CD1c-positive myeloid dendritic cell (primary cell): ENCODE measurements around the gene AUNIP.

Experiments
- DNase-seq: peaks from one replicate; pipeline ENCODE4 v3.0.0-alpha.2; 2016; ENCODE audit errors: extremely low spot score

AUNIP gene

DNA sequence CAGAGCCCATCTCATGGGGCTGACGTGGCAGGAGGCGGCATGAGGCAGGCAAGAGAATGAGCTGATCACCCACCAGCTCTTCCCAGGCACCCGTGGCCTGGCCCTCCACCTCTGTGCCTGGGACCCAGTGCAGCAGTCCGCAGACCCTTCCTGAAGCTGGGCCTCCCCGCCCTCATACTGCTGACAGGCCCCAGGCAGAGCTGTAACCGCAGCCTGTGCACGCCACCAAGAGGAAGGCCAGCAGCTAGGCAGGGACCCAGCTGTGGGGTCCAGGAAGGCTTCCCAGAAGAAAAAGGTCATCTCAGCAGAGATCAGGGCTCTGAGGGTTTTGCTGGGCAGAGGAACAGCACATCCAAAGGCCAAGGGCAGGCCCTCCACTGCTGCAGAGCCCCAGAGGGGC, 49.3 kb downstream of the AUNIP start:
- no peak for DNase-seq

DNA sequence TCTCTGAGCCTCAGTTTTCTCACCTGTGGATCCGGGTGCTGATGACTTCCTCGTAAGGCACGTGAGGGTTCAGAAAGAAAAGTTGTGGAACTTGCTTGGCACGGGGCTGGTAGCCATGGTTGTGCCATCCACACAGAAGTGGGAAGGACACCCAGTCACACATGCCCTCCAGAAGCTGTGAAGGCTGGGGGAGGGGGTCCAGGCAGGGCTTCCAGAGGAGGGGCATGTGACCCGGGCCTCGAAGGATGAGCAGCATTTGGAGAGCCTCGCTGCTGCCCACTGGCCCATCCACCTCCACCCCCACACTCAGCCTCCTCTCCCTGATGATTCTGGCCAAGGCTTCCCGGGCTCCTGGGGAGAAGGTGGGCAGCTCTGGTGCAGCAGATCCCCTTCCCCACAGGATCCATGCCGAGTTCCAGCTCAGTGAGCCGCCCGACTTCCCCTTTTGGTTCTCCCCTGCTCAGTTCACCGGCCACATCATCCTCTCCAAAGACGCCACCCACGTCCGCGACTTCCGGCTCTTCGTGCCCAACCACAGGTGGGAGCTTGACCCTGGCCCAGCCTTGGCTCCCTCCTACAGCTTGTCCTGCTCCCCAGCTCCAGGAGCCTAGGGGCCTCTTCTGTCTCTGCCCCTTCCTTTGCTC, 49.9 kb downstream of the AUNIP start:
- DNase-seq: peak; percentile 77

DNA sequence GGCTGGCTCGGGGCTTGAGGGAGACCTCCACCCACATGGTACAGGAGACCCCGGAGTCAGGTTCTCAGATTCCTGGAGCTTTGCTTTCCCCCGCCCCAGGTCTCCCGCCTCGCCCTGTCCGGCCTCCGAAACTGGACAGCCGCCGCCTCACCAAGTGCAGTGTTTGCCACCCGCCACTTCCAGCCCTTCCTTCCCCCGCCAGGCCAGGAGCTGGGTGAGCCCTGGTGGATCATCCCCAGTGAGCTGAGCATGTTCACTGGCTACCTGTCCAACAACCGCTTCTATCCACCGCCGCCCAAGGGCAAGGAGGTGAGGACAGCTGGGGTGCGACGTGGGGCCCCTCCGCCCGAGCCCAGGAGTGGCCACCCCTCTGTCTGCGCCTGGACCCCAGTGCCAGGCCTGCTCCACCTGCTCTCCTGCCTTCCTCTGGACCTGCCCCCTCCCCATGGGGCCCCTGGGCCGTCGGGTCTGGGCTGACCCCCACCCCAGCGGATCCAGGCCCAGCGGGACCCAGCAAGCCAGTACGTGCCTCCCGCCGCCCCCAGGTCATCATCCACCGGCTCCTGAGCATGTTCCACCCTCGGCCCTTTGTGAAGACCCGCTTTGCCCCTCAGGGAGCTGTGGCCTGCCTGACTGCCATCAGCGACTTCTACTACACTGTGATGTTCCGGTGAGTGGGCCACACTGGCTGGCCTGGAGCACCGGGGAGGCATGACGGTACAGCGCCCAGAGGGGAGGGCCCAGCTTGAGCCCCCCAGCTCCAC, 50.6 kb downstream of the AUNIP start:
- DNase-seq: no peak

DNA sequence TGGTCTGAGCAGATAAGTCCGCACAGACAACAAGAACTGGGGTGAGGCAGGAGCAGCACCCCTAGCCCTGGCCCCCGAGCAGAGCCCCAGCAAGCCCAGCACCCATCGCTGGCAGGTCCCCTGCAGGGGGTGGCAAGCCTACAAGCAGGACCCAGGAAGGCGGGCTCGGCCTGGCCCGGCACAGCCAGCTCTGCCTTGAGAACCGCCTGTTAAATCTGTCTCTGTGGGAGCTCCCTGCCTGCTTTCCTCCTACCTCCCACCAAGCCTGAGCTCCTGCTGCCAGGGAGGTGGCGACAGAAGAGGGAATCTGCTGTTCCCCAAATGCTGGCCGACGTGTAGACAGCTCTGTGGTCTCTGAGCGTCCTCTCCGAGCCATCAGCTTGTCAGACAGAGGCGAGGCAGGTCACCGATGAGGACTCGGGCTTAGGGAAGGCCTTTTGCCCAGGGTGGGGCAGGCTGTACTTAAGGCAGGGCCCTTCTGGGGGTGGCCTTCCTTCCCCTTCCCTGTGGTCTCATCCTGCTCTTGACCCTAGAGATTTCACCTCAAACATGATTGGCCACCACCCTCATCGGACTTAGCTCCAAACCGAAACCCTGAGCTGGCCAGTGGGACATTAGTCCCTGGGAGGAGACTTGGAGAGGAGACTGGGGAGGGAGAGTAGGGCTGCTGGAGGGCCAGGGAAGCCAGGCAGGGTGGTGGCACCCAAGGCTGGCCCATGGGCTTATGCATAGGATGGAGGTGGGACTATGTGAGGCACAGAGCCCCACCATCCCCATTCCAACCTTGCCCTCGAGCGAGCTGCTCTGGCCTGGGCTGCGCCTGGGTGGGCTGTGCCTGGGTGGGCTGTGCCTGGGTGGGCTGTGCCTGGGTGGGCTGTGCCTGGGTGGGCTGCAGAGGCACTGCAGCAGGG, 51.5 kb downstream of the AUNIP start:
- no peak for DNase-seq

DNA sequence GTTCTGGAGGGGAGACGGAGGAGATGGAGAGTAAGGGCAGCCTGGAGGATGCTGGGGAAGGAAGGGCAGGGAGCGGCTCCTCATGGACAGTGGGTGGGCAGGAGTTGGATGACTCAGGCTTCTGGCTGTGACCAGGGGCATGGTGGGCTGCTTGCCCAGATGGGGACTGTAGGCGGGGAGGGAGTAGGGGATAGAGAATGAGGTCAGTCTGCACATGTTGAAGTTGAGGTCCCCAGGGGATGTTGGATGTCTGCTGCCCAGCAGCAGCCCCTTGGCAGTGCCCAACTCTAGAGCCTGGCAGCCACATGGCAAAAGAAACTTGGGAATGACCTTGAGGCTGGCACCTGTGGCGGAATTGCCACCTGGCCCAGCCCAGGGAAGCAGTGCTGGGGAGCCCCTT, 52.8 kb downstream of the AUNIP start:
- DNase-seq: peak; percentile 21

DNA sequence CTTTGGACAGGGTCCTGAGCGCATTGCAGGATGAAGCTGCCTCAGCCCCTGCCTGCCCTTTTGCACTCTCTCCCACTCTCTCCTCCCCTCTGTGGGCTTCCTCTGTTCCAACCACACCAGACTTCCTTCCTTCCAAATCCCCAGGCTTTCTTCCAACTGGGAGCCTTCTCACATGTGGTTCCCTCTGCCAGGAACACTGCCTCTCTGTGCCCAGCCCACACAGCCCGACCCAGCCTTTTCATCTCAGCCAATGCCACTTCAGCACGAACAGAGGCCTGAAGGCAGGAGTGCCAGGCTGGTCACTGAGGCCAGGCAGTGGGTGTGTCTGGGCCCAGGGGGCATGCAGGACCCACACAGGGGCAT, 53.4 kb downstream of the AUNIP start:
- DNase-seq: peak; percentile 11

DNA sequence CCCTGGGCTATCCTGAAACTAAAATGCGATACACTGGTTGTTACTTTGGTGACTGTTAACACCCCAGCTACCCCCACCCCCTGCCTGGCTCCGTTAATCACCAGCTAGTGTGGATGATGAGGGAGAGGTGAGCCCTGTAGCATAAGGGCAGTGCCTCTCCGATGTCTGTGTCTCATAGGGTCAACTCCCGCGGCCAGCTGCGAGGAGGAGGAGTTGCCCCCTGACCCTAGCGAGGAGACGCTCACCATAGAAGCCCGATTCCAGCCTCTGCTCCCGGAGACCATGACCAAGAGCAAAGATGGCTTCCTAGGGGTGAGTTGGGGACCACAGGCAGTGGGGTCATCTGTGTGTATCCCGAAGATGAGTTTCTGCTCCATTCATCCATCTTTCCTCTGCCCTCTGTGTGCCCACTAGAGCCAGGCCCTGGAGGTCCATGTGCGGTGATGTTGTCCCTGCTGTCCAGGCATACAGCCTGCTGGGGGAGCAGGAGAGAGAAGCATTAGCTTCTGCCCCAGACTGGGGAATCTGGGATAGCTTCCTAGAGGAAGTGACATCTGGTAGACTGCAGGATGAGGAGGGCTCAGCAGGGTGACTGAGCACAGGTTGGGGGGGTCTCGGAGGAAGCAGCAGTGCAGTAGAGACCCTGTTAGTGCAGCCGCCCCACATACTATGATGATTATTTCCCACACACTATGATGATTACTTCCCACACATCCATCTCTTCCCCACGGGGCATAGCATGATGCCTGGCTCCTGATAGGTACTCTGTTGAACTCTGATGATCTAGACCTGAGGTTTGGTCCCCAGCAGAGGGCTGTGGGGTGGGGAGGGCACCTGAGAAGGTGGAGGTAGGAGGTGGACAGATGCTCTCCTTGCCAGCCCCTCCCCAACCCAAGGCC, 54.0 kb downstream of the AUNIP start:
- no peak for DNase-seq

DNA sequence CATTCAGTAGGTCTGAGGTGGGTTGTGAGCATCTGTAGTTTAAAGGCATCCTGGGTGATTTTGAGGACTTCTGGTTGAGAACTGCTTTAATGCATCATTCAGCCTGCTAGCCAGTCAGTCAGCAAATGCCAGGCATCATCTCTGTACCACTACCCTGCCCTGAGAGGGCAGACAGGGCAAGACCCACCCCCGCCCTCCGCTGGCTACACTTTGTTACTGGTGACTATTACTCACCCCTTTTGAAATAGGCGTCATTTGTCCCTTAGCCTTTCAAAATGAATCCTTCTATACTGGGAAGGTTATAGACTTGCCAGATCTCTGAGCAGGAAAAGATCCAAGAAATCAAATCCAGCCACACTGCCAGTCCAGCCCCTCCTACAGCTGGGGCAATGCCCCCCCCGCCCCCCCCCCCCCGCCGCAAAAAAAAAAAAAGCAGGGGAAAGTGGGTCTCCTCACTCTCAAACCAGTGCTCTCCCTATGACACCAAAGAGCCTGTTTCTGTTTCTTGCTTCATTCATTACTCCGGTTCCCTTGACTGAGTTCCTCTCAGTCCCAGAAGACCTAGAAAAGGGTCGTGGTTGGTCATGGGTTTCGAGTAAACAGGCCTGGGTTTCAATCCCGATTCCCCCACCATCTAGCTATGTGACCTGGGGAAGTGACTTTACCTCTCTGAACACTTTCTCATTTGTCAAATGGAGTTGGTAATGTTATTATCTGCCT, 54.9 kb downstream of the AUNIP start:
- peak; percentile 67 for DNase-seq

DNA sequence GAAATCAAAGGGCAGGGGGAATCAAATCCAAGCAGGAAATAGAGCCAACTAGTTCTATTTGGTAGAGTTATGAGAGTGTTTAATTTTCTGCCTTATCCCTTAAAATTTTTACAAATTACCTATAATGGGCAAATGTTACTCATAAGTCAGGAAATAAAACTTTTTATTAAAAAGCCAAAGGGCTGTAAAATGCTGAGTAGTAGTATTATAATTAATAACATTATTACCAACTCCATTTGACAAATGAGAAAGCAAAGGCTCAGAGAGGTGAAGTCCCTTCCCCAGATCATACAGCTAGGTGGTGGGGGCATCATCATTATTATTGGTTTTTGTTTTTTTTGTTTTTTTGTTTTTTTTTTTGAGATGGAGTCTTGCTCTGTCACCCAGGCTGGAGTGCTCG, 55.9 kb downstream of the AUNIP start:
- no peak for DNase-seq

DNA sequence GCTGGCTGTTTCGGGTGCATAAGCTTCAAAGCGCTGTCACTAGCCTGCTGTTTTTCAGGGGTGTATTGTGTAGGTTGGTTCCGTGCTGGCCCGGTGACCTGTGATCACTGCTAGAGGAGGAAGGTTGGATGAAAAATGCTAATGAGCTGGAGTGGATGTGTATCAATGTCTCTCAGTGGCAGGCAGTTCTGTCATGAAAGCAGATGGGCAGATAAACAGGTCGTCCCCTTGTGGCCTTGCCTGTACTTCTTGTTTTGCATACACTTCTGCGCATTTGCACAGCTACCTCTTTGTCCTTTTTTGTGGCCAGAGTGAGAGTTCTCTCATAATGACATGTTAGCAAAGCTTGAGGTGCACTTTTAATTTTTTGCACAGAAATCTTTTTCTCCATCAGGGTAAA, 56.3 kb downstream of the AUNIP start:
- DNase-seq: no peak

DNA sequence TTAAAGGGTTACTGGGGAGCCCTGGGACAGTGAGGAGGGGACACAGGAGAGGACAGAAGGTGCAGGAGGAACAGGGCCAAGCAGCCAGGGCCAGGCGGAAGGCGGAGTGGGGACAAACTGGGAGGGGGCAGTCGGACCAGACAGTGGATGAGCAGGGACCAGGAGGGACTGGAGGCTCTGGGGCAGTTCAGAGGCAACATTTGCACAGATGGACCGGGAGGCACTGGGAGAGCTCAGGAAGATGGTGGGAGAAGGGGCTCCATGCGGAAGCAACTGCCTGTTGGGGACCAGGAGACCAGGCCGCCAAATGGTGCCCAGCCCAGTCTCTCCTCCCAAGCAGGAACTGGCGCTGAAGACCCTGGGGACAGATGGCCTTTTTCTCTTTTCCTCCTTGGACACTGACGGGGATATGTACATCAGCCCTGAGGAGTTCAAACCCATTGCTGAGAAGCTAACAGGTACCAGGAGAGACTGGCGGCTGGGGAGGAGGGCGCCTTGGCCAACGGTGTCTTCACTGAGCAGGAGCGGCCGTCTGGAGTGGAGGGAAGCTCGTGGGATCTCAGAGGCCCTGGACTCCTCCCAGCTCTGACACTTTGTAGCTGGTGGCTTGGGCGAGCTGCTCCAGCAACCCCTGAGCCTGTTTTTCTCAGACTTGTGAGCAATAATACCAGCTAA, 58.4 kb downstream of the AUNIP start:
- no peak for DNase-seq

DNA sequence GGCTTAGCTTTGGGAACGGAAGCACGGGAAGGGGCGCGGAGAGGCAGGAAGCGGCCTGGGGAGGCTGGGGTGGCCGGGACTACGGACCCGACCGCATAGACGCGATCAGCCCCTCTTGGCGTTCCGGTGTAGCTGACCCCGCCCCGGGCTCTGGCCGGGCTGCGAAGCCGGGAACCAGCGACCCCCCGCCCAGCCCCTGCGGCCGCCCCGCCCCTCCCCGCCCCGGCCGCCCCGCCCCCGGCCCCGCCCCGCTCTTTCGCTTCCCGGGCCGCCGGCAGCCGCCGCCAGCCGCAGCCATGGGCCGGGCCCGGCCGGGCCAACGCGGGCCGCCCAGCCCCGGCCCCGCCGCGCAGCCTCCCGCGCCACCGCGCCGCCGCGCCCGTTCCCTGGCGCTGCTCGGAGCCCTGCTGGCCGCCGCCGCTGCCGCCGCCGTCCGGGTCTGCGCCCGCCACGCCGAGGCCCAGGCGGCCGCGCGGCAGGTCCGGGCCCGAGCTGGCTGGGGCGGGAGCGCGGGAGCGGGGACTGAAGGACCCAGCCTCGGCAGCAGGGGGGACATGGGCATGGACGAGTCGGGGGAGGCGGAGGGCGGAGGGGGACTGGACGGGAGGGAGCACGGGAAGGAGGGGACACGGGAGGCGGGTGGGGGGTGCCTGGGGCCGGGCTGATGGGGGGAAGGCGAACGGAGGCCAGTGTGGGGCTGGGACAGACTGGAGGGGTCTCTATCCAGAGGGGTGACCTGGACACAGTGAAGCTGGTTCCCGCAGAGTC, 59.1 kb downstream of the AUNIP start, which contains the start of gene SELENON:
SELENON (plus strand) TSS at position 259 of the 768 bp plus-strand sequence; CDS start at position 297, 38 bp downstream.
- peak; percentile 47 for DNase-seq

DNA sequence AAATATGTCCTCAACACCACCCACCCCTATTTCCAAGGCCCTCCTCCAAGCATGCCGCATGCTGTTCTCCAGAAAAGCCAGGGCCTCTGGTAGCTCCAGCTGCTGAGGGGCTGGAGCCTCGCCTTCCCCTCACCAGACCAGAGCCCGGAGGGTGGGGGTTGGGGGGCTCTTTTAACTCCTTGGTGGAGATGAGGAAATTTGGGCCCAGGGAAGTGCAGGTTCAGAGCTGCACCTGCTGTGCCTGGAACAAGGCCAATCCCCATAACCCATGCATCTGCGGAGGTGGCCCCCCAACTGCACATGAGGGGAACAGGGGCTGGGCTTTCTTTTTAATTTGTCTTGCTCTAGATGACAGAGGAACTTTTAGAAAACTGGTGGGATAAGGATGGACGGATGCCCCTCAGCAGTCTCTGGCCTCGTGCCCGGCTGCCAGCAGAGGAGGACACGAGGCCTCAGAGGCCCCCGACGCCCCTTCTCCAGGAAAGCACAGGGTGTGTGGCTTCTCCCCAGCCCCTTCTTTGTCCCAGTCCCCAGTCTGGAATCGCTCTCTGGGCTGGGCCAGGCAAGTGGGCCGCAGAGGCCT, 59.8 kb downstream of the AUNIP start:
- no peak for DNase-seq

DNA sequence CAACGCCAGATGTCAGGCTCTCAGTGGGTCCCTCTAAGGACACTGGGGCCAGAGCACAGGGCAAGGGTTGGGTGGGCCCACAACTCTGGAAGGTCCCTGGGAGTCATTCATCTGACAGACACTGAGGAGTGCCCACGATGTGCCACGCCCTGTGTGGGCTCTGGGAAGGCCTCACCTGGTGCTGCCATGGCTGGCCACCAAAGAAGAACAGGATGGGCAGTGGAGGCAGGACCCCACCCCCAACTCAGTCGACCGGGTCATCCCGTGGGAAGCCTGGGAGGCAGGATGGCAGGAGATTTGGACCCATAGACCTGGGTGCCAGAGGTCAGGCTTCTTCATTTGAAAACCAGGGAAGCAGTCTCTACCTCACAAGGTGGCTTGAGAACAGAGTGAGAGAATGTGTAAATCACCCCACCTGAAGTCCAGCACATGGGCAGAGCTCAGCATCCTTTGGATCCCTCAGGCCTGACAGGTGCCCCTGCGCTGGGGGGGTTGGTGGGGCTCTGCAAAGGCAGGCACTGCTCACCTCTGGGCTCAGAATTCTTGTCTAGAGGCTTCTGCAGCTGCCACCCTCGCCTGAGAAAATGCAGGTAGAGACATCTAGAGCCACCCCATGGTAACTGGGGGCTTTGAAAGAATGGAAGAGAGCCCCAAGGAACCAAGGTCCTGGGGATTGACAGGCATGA, 60.4 kb downstream of the AUNIP start:
- no peak for DNase-seq

DNA sequence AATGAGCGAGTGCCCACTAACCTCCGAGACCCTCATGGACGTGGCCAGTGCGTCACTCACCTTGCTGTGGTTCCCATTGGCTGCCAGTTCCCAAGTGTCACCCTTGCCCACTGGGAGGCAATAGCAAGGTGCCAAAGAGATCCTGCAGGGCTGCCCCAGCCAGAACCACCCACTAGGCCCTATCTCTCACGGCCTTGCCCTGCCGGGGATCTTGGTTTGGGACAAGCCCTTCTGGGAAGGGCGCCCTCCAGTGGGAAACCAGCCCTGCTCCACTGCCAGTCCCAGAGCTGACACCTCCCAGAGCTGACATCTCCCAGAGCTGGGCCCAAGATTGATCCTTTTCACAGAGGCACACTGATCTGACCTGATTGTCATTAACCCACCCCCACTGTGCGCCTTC, 61.3 kb downstream of the AUNIP start:
- peak; percentile 33 for DNase-seq

DNA sequence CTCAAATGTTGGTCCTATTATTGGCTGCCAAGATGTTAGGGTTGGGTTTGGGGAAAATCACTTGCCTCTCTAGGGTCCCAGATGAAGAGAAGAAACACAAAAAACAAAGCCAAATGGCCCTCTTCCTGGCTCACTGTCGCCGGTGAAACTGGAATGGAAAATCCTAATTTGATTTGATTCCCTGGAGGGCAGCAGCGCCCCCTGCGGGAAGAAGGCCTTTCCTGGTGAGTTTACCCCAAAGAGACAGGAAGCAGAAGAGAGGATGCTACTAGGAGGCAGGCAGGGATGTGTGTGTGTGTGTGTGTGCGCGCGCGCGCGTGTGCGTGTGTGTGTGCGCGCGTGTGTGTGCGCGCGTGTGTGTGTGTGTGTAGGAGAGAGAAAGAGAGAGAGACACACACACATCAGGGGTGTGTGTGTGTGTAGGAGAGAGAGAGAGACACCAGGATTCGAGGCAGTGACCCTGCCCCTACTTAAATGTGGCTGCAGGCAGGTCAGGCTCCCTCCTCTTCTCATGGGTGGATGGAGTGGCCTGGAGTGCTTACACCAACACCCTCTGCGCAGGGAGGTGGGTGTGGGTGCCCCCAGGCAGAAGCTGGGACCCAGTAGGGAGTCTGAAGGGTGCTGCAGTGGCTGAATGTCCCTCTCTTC, 62.3 kb downstream of the AUNIP start:
- peak; percentile 84 for DNase-seq

DNA sequence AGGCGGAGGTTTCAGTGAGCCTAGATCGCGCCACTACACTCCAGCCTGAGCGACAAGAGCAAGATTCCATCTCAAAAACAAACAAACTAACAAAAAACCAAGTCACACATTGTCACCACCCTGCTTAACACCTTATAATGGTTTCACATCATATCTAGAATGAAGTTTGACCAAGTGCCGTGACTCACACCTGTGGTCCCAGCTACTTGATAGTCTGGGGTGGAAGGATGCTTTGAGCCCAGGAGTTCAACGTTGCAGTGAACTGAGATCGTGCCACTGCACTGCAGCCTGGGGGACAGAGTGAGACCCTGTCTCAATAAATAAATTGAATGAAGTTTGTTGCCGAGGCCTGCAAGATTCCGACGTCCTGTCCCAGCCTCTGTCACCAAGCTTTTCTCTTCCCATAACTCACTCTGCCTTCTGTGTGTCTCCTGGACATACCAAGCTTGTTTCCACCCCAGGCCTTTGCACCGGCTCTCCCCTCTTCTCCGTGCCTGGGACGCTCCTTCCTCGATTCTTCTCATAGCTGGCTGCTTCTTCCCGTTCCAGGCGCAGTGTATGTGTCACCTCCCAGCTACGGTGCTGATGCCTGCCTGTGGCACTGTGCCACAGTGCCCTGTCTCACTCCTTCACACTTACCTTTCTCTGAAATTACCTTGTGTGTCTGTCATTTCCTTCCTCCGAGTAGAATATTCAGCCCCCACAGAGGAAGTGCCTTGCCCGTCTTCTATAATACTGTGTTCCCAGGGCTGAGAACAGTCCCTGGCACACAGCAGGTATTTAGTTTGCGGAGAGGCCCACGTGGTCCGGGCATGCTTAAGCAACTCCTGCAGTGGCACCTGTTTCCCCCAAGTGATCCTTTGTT, 63.1 kb downstream of the AUNIP start:
- no peak for DNase-seq
